Body of pancreas (tissue), 4 donors: ENCODE results near the gene SSR2. TPM values are rescaled to one million over a fixed set of nuclear protein-coding genes. Genes with fewer than 3 reads are reported as not detected.
"Not testable (repeated sequence)": the region's sequence is repeated elsewhere in the genome, so short reads cannot be mapped to it uniquely, and the experiment has no call there.

ENCODE experiments used
- ATAC-seq: fragments of 150-250 bp; one replicate; pipeline ENCODE4 v1.9.1; 2016
- DNase-seq, 4 donors: peaks; one replicate each; pipeline ENCODE4 v3.0.0-alpha.2; 2019
- H3K27ac ChIP-seq, 4 donors: fragments of 200-600 bp; sonication (generic); 1 replicate in 3 of 4; 2 replicates in 1 of 4; pipeline versions ENCODE4 v1.5.1 to v1.6.1; 2016 to 2019; ENCODE audit warnings: mild to moderate bottlenecking in 1 of 4, mixed read lengths in 1 of 4, moderate library complexity in 1 of 4
- H3K27me3 ChIP-seq, 2 donors: fragments of 200-600 bp; sonication (generic); one replicate each; pipeline ENCODE4 v1.6.0; 2016; ENCODE audit warnings: mild to moderate bottlenecking in 1 of 2
- H3K36me3 ChIP-seq, 2 donors: fragments of 200-600 bp; sonication (generic); replicated peaks in 1 of 2; 2 replicates each; pipeline ENCODE4 v1.5.1; 2016; ENCODE audit warnings: low read depth in 2 of 2; ENCODE audit not compliant: insufficient read depth in 1 of 2
- H3K4me1 ChIP-seq: fragments of 200-600 bp; sonication (generic); one replicate; pipeline ENCODE4 v1.6.0; 2016
- H3K4me3 ChIP-seq, 2 donors: fragments of 200-600 bp; sonication (generic); 1 replicate in 1 of 2; 2 replicates in 1 of 2; pipeline ENCODE4 v1.5.1; 2016 to 2019
- H3K9me3 ChIP-seq, 3 donors: fragments of 200-600 bp; sonication (generic); 1 replicate in 2 of 3; 2 replicates in 1 of 3; pipeline ENCODE4 v1.5.1; 2016
- CTCF ChIP-seq, 7 experiments: fragments of 450-650 bp in 4 of 7; fragments of 200-600 bp in 3 of 7; sonication (generic) in 3 of 7; IDR thresholded peaks; one replicate each; pipeline ENCODE4 v1.5.1; 2016 to 2019; ENCODE audit warnings: antibody characterized with exemption in 7 of 7
- POLR2A ChIP-seq, 3 donors: fragments of 450-650 bp; IDR thresholded peaks; one replicate each; pipeline ENCODE4 v1.6.1; 2016; ENCODE audit warnings: antibody characterized with exemption in 3 of 3, mild to moderate bottlenecking in 2 of 3
- WGBS, 2 donors: methylation state at CpG; one replicate each; pipeline ENCODE4 v1.1.5; 2017; 5-methylcytosine and 5-hydroxymethylcytosine counted together
- intact Hi-C: fragments of 100-400 bp; cut with DNase I; formaldehyde crosslinking; loops from one replicate; pipeline ENCODE4 v1.15.1; 2023
- total RNA-seq, 2 donors: library from RNA; depleted of rRNA; stranded (reverse); fragments of >200 nt; gene quantifications; one replicate each; pipeline ENCODE4 v1.1.0, GENCODE V29; 2016

SSR2 gene
- total RNA-seq, 2 donors from 2014 or later: 179 to 291 TPM

GRCh38 chr1:156048663-156049258 lies 28.0 kb upstream of the SSR2 start:
- Histone ChIP-seq H3K4me1 (peaks cover 8% of the 10 kb centered on the region), H3K27me3 (no peaks in the 10 kb centered on the region), H3K27ac (no peak overlapping the region), H3K9me3 (no peaks in the 10 kb centered on the region), H3K4me3 (no peak overlapping the region), H3K36me3 (peaks cover 0 to 2% of the 10 kb centered on the region in 2 donors)
- intact Hi-C loops: no loop called here
- no peak for ATAC-seq
- DNase-seq: peak in 1 of 4 donors; percentile 11
- 84 to 94% methylated on average over 2 to 3 of the region's 3 CpGs for WGBS, 2 donors
- no peak for TF ChIP-seq POLR2A (IDR thresholded peaks at IDR 0.05)
- no peak for TF ChIP-seq CTCF (IDR thresholded peaks at IDR 0.05)

- Histone ChIP-seq H3K27ac (no peak overlapping the region), H3K9me3 (no peaks in the 10 kb centered on the region), H3K4me1 (no peaks in the 10 kb centered on the region), H3K4me3 (no peak overlapping the region), H3K36me3 (peaks cover 0 to 6% of the 10 kb centered on the region in 2 donors), H3K27me3 (no peaks in the 10 kb centered on the region)
- no peak for DNase-seq
- TF ChIP-seq POLR2A (IDR thresholded peaks at IDR 0.05) (no peak), CTCF (IDR thresholded peaks at IDR 0.05) (no peak)
- no peak for ATAC-seq
- 86 to 91% methylated on average over 4 of the region's 4 CpGs for WGBS, 2 donors
- intact Hi-C loops: no loop called here
These were observed 24.3 kb upstream of the SSR2 start for GRCh38 chr1:156045076-156045475.

- Histone ChIP-seq H3K4me1 (no peaks in the 10 kb centered on the region), H3K27me3 (no peaks in the 10 kb centered on the region), H3K36me3 (peaks cover 5 to 6% of the 10 kb centered on the region in 2 donors), H3K27ac (no peak overlapping the region), H3K4me3 (no peak overlapping the region), H3K9me3 (no peaks in the 10 kb centered on the region)
- ATAC-seq (no peak), DNase-seq (no peak)
- TF ChIP-seq CTCF (IDR thresholded peaks at IDR 0.05) (no peak), POLR2A (IDR thresholded peaks at IDR 0.05) (no peak)
- intact Hi-C loops: no loop called here
- 81 to 90% methylated on average over 3 of the region's 3 CpGs for WGBS, 2 donors
These were observed 22.1 kb upstream of the SSR2 start for GRCh38 chr1:156042828-156043227.

GRCh38 chr1:156034991-156035390 lies 14.2 kb upstream of the SSR2 start:
- intact Hi-C loops, ATAC-seq, H3K4me1 ChIP-seq, H3K27ac ChIP-seq, H3K27me3 ChIP-seq, H3K4me3 ChIP-seq, H3K9me3 ChIP-seq, H3K36me3 ChIP-seq, DNase-seq: not testable (repeated sequence)
- 92 to 97% methylated on average over 4 of the region's 4 CpGs for WGBS, 2 donors

GRCh38 chr1:156033011-156033410 lies 12.3 kb upstream of the SSR2 start:
- no peak for ATAC-seq
- Histone ChIP-seq H3K27me3 (no peaks in the 10 kb centered on the region), H3K27ac (no peak overlapping the region), H3K4me3 (no peak overlapping the region), H3K9me3 (no peaks in the 10 kb centered on the region), H3K36me3 (peaks cover 0 to 3% of the 10 kb centered on the region in 2 donors), H3K4me1 (no peaks in the 10 kb centered on the region)
- WGBS, 2 donors: 64 to 67% methylated on average over 6 of the region's 6 CpGs
- intact Hi-C loops: no loop called here
- no peak for DNase-seq
- TF ChIP-seq POLR2A (IDR thresholded peaks at IDR 0.05) (no peak), CTCF (IDR thresholded peaks at IDR 0.05) (no peak)
